GM12878 (cell line): Measurements from ENCODE around the gene IRF7. TPM values are rescaled to one million over a fixed set of nuclear protein-coding genes. Genes with fewer than 3 reads are reported as not detected.

Source experiments
- ATAC-seq: fragments of 200-7000 bp; cut with Tn5 transposase; 3 replicates; pipeline ENCODE4 v1.9.1; 2020; ENCODE audit warnings: mild to moderate bottlenecking, moderate library complexity
- BruUV-seq: library from RNA; stranded (reverse); fragments of 400-500 nt; replicated peaks from 2 replicates; lab custom pipeline; 2021; lab: Mats Ljungman, UMichigan
- CTCF ChIA-PET: fragments of 300-600 bp; sonication (Branson Sonifier 250); formaldehyde crosslinking; extraction: SDS; loops from one replicate; lab custom pipeline; 2021; ENCODE audit warnings: inconsistent platforms; lab: Yijun Ruan, JAX
- POLR2A ChIA-PET: fragments of 350-600 bp; formaldehyde crosslinking; extraction: SDS; loops from one replicate; lab custom pipeline; 2021; ENCODE audit warnings: inconsistent platforms; lab: Charles Lee
- RAD21 ChIA-PET: fragments of 300-600 bp; sonication (Branson Sonifier 250); formaldehyde crosslinking; loops from one replicate; lab custom pipeline; 2023; ENCODE audit warnings: antibody characterized with exemption; ENCODE audit not compliant: unreplicated experiment; lab: Charles Lee
- SMC1A ChIA-PET: fragments of 300-600 bp; sonication (Branson Sonifier 250); formaldehyde crosslinking; loops from one replicate; lab custom pipeline; 2023; ENCODE audit not compliant: unreplicated experiment, uncharacterized antibody; lab: Charles Lee
- DNase-seq: peaks from one replicate; pipeline ENCODE4 v3.0.0-alpha.2; 2011; ENCODE audit warnings: low read depth, low spot score
- FAIRE-seq: peaks from 3 replicates; lab custom pipeline; 2011; peaks lifted over from hg19 to GRCh38; lab: Jason Lieb, UNC
- H2AFZ ChIP-seq: 2 replicates; pipeline ENCODE4 v1.6.0; 2011; ENCODE audit warnings: low read depth, low read length, control low read depth; ENCODE audit not compliant: control insufficient read depth
- H3K27ac ChIP-seq: 2 replicates; pipeline ENCODE4 v1.5.1; 2011; ENCODE audit warnings: control low read depth; ENCODE audit not compliant: control insufficient read depth, insufficient read depth
- H3K27me3 ChIP-seq, 2 experiments: replicated peaks in 1 of 2; 2 replicates each; pipeline versions ENCODE4 v1.6.0 to v1.6.1; 2011; ENCODE audit warnings: low read length in 1 of 2; ENCODE audit not compliant: control insufficient read depth in 2 of 2, insufficient read depth in 2 of 2
- H3K36me3 ChIP-seq, 2 experiments: 2 replicates each; pipeline ENCODE4 v1.5.1; 2011; ENCODE audit warnings: low read length in 1 of 2; ENCODE audit not compliant: control insufficient read depth in 2 of 2, insufficient read depth in 2 of 2
- H3K4me1 ChIP-seq: 2 replicates; pipeline ENCODE4 v1.6.1; 2011; ENCODE audit warnings: mild to moderate bottlenecking, low read length, moderate library complexity, mixed read lengths; ENCODE audit not compliant: control insufficient read depth, insufficient read depth
- H3K4me2 ChIP-seq: 2 replicates; pipeline ENCODE4 v1.6.0; 2011; ENCODE audit warnings: control low read depth; ENCODE audit not compliant: control insufficient read depth, insufficient read depth
- H3K4me3 ChIP-seq: fragments of 200-600 bp; sonication (generic); 2 replicates; pipeline ENCODE4 v1.5.1; 2016
- H3K79me2 ChIP-seq: 2 replicates; pipeline ENCODE4 v1.6.0; 2011; ENCODE audit warnings: low read length; ENCODE audit not compliant: control insufficient read depth, insufficient read depth
- H3K9ac ChIP-seq: 2 replicates; pipeline ENCODE4 v1.8.0; 2011; ENCODE audit warnings: low read length, control low read depth, mixed read lengths; ENCODE audit not compliant: control insufficient read depth, insufficient read depth
- H3K9me3 ChIP-seq: replicated peaks from 3 replicates; pipeline ENCODE4 v1.5.1; 2011; ENCODE audit warnings: mild to moderate bottlenecking, low read length; ENCODE audit not compliant: control insufficient read depth, insufficient read depth
- H4K20me1 ChIP-seq: 2 replicates; pipeline ENCODE4 v1.6.0; 2011; ENCODE audit not compliant: control insufficient read depth, insufficient read depth
- CBX5 ChIP-seq: sonication (generic); IDR thresholded peaks from 2 replicates; pipeline ENCODE4 v1.6.1; 2016; ENCODE audit warnings: low read depth, moderate library complexity, mild to moderate bottlenecking, inconsistent platforms
- CHD1 ChIP-seq: IDR thresholded peaks from 2 replicates; pipeline ENCODE4 v1.6.1; 2012; ENCODE audit warnings: low read depth, low read length, improper control_type of control experiment
- DPF2 ChIP-seq: fragments of 450-650 bp; IDR thresholded peaks from 2 replicates; pipeline ENCODE4 v1.6.1; 2017; ENCODE audit warnings: mild to moderate bottlenecking
- FOXM1 ChIP-seq: IDR thresholded peaks from 2 replicates; pipeline ENCODE4 v1.6.1; 2012; ENCODE audit warnings: low read depth, mild to moderate bottlenecking, inconsistent platforms, low read length, moderate library complexity
- GABPA ChIP-seq: IDR thresholded peaks from 2 replicates; pipeline ENCODE4 v1.6.1; 2014; ENCODE audit warnings: antibody characterized with exemption, low read depth, mild to moderate bottlenecking, inconsistent platforms
- KAT2A ChIP-seq: conservative IDR thresholded peaks from 2 replicates; pipeline ENCODE4 v1.6.1; 2011; ENCODE audit warnings: low read depth, low read length; ENCODE audit not compliant: control insufficient read depth
- KDM1A ChIP-seq: fragments of 200-600 bp; sonication (generic); IDR thresholded peaks from 2 replicates; pipeline ENCODE4 v1.6.1; 2016; ENCODE audit warnings: borderline replicate concordance
- MTA3 ChIP-seq: IDR thresholded peaks from 2 replicates; pipeline ENCODE4 v1.6.1; 2012; ENCODE audit warnings: low read length, inconsistent platforms, borderline replicate concordance
- NBN ChIP-seq: fragments of 450-650 bp; IDR thresholded peaks from 2 replicates; pipeline ENCODE4 v1.6.1; 2016
- RUNX3 ChIP-seq: IDR thresholded peaks from 2 replicates; pipeline ENCODE4 v1.6.1; 2012; ENCODE audit warnings: low read length, inconsistent platforms
- STAT3 ChIP-seq: IDR thresholded peaks from 2 replicates; pipeline ENCODE4 v1.6.1; 2011; ENCODE audit warnings: low read depth, low read length, improper control_type of control experiment
- SUPT20H ChIP-seq: IDR thresholded peaks from 2 replicates; pipeline ENCODE4 v1.6.1; 2011; ENCODE audit warnings: low read depth, mild to moderate bottlenecking, low read length, moderate library complexity, borderline replicate concordance; ENCODE audit not compliant: control insufficient read depth
- TAF1 ChIP-seq: IDR thresholded peaks from 2 replicates; pipeline ENCODE4 v1.6.1; 2011; ENCODE audit warnings: mild to moderate bottlenecking, low read depth, low read length, borderline replicate concordance
- TARDBP ChIP-seq: IDR thresholded peaks from 2 replicates; pipeline ENCODE4 v1.6.1; 2016; ENCODE audit warnings: borderline replicate concordance
- ZNF24 ChIP-seq: fragments of 450-650 bp; IDR thresholded peaks from 2 replicates; pipeline ENCODE4 v1.6.1; 2017; ENCODE audit warnings: antibody characterized with exemption, mild to moderate bottlenecking
- ZSCAN29 ChIP-seq: fragments of 450-650 bp; IDR thresholded peaks from 2 replicates; pipeline ENCODE4 v1.6.1; 2017; ENCODE audit warnings: mild to moderate bottlenecking, moderate library complexity
- WGBS: methylation state at CpG from one replicate; pipeline ENCODE4 v1.1.6; 2016; ENCODE audit warnings: low lambda C conversion rate; ENCODE audit not compliant: insufficient replicate concordance, insufficient coverage; ENCODE audit errors: missing lambda C conversion rate; 5-methylcytosine and 5-hydroxymethylcytosine counted together
- in situ Hi-C: fragments of 300-500 bp; cut with MboI; formaldehyde crosslinking; loops from 9 replicates; pipeline ENCODE4 v1.14.3; 2018; ENCODE audit warnings: mixed read lengths
- intact Hi-C: fragments of 100-400 bp; cut with micrococcal nuclease; formaldehyde crosslinking; loops from one replicate; pipeline ENCODE4 v1.14.2; 2022; ENCODE audit not compliant: unreplicated experiment
- polyA plus RNA-seq, 11 experiments: library from polyadenylated mRNA; depleted of rRNA in 4 of 11; unstranded in 6 of 11; stranded (reverse) in 5 of 11; fragments of >200 nt; fragmentation: Nextera tagmentation in 4 of 11; fragmentation: Illumina TruSeq in 1 of 11; extraction: Ambion mirVana in 4 of 11; extraction: Trizol in 1 of 11; gene quantifications; 1 replicate in 1 of 11; 2 replicates in 10 of 11; pipeline versions ENCODE4 v1.2.1 to v1.2.3, GENCODE V29; 2011 to 2016; ENCODE audit warnings: inconsistent platforms in 2 of 11, missing spikeins in 2 of 11, low read depth in 1 of 11
- total RNA-seq, 4 experiments: library from RNA; depleted of rRNA in 3 of 4; stranded (reverse); fragments of >200 nt in 3 of 4; fragmentation: Illumina TruSeq in 1 of 4; extraction: Trizol in 1 of 4; gene quantifications; 2 replicates each; pipeline versions ENCODE4 v1.2.1 to v1.2.3, GENCODE V29; 2013 to 2021
- TF ChIP-seq, protein P1 (sequence below): fragments of 450-650 bp; IDR thresholded peaks from 2 replicates; pipeline ENCODE4 v1.6.1; 2016; ENCODE audit warnings: mild to moderate bottlenecking
- TF ChIP-seq, protein P2 (sequence below): fragments of 450-650 bp; IDR thresholded peaks from 2 replicates; pipeline ENCODE4 v1.6.1; 2017; ENCODE audit warnings: low read depth, mild to moderate bottlenecking, moderate library complexity
- TF ChIP-seq, protein P3 (sequence below): fragments of 150-350 bp; IDR thresholded peaks from 2 replicates; pipeline ENCODE4 v1.6.1; 2016; ENCODE audit warnings: low read depth, low read length
- TF ChIP-seq, protein P4 (sequence below): IDR thresholded peaks from 2 replicates; pipeline ENCODE4 v1.6.1; 2011; ENCODE audit warnings: low read depth, low read length, improper control_type of control experiment, borderline replicate concordance

The IRF7 gene
- total and polyA plus RNA-seq, 10 of the 15 experiments (the other 5 are each of a cell fraction or from before 2014, with no cell fraction given) = 4.4 to 141 (median 67.6) TPM

DNA sequence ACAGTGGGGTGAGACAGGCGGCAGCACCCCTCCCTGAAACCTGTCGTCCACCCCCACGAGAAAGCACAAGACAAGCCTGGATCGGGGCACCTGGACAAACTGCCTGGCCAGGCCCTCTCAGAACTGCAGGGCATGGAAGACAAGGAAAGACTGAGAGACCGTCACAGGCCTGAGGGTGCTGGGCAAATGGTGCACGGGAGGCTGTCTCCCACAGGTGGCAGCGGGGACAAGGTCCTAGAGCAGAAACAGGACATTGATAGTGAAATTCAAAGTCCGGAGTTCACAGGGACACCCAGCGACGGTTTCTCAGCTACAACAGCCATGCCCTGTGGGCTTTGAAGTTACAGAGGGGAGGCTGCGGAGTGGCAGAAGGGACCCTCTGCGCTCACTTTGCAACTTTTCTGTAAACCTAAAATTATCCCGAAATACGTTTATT, 42.0 kb upstream of the IRF7 start:
- peaks cover 5 to 16% of the 10 kb centered on the region in 2 experiments; a peak in 3 of 4 replicates for H3K36me3 ChIP-seq
- 93% methylated on average over 14 of the region's 14 CpGs for WGBS

More for the DNA sequence above, 42.0 kb upstream of the IRF7 start:
- in situ Hi-C loops (no loop called here), intact Hi-C loops (no loop called here)
- FAIRE-seq = no peak
- Histone ChIP-seq H3K79me2 (no peaks in the 10 kb centered on the region), H2AFZ (no peak overlapping the region), H3K4me3 (no peak overlapping the region), H3K27me3 (no peaks in the 10 kb centered on the region), H3K27ac (no peak overlapping the region), H3K9me3 (no peaks in the 10 kb centered on the region), H4K20me1 (no peaks in the 10 kb centered on the region), H3K9ac (no peak overlapping the region), H3K4me2 (no peak overlapping the region), H3K4me1 (peaks cover 13% of the 10 kb centered on the region)
- RAD21 ChIA-PET = no interaction called here
- ATAC-seq = no peak
- SMC1A ChIA-PET = no interaction called here
- CTCF ChIA-PET = interaction anchor here (9.5 kb wide), 1 partner anchor 67 kb away, joined by 91 read pairs; no protein-coding TSS in a partner anchor
- POLR2A ChIA-PET = interaction anchor here (0.5 kb wide), 1 partner anchor 9 kb away, joined by 3 read pairs; no protein-coding TSS in a partner anchor
- BruUV-seq = no TSS peak
- no peak for TF ChIP-seq MTA3
- TF ChIP-seq ZSCAN29 = no peak
- TF ChIP-seq RUNX3 = no peak
- TF ChIP-seq, protein P1, sequence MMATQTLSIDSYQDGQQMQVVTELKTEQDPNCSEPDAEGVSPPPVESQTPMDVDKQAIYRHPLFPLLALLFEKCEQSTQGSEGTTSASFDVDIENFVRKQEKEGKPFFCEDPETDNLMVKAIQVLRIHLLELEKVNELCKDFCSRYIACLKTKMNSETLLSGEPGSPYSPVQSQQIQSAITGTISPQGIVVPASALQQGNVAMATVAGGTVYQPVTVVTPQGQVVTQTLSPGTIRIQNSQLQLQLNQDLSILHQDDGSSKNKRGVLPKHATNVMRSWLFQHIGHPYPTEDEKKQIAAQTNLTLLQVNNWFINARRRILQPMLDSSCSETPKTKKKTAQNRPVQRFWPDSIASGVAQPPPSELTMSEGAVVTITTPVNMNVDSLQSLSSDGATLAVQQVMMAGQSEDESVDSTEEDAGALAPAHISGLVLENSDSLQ = no peak
- TF ChIP-seq, protein P2, sequence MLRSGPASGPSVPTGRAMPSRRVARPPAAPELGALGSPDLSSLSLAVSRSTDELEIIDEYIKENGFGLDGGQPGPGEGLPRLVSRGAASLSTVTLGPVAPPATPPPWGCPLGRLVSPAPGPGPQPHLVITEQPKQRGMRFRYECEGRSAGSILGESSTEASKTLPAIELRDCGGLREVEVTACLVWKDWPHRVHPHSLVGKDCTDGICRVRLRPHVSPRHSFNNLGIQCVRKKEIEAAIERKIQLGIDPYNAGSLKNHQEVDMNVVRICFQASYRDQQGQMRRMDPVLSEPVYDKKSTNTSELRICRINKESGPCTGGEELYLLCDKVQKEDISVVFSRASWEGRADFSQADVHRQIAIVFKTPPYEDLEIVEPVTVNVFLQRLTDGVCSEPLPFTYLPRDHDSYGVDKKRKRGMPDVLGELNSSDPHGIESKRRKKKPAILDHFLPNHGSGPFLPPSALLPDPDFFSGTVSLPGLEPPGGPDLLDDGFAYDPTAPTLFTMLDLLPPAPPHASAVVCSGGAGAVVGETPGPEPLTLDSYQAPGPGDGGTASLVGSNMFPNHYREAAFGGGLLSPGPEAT = no peak
- TF ChIP-seq, protein P3, sequence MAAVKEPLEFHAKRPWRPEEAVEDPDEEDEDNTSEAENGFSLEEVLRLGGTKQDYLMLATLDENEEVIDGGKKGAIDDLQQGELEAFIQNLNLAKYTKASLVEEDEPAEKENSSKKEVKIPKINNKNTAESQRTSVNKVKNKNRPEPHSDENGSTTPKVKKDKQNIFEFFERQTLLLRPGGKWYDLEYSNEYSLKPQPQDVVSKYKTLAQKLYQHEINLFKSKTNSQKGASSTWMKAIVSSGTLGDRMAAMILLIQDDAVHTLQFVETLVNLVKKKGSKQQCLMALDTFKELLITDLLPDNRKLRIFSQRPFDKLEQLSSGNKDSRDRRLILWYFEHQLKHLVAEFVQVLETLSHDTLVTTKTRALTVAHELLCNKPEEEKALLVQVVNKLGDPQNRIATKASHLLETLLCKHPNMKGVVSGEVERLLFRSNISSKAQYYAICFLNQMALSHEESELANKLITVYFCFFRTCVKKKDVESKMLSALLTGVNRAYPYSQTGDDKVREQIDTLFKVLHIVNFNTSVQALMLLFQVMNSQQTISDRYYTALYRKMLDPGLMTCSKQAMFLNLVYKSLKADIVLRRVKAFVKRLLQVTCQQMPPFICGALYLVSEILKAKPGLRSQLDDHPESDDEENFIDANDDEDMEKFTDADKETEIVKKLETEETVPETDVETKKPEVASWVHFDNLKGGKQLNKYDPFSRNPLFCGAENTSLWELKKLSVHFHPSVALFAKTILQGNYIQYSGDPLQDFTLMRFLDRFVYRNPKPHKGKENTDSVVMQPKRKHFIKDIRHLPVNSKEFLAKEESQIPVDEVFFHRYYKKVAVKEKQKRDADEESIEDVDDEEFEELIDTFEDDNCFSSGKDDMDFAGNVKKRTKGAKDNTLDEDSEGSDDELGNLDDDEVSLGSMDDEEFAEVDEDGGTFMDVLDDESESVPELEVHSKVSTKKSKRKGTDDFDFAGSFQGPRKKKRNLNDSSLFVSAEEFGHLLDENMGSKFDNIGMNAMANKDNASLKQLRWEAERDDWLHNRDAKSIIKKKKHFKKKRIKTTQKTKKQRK = no peak
- TF ChIP-seq, protein P4, sequence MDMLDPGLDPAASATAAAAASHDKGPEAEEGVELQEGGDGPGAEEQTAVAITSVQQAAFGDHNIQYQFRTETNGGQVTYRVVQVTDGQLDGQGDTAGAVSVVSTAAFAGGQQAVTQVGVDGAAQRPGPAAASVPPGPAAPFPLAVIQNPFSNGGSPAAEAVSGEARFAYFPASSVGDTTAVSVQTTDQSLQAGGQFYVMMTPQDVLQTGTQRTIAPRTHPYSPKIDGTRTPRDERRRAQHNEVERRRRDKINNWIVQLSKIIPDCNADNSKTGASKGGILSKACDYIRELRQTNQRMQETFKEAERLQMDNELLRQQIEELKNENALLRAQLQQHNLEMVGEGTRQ = no peak
- no peak for TF ChIP-seq SUPT20H
- TF ChIP-seq CHD1 = no peak
- TF ChIP-seq DPF2 = no peak
- no peak for TF ChIP-seq STAT3
- TF ChIP-seq KDM1A = no peak
- TF ChIP-seq NBN = no peak
- no peak for TF ChIP-seq GABPA
- no peak for TF ChIP-seq CBX5
- no peak for TF ChIP-seq FOXM1
- TF ChIP-seq TAF1 = no peak
- TF ChIP-seq ZNF24 = no peak
- no peak for TF ChIP-seq TARDBP
- TF ChIP-seq KAT2A = no peak
- DNase-seq = no peak
